ENCODE measurements around the gene SNN. TPM values are rescaled to one million over a fixed set of nuclear protein-coding genes. Genes with fewer than 3 reads are reported as not detected.

Gene SNN
- total and polyA plus RNA-seq, 9 of the 15 experiments (the other 6 are each of a cell fraction or from before 2014, with no cell fraction given): 0.07 to 2.9 (median 1.9) TPM

DNA sequence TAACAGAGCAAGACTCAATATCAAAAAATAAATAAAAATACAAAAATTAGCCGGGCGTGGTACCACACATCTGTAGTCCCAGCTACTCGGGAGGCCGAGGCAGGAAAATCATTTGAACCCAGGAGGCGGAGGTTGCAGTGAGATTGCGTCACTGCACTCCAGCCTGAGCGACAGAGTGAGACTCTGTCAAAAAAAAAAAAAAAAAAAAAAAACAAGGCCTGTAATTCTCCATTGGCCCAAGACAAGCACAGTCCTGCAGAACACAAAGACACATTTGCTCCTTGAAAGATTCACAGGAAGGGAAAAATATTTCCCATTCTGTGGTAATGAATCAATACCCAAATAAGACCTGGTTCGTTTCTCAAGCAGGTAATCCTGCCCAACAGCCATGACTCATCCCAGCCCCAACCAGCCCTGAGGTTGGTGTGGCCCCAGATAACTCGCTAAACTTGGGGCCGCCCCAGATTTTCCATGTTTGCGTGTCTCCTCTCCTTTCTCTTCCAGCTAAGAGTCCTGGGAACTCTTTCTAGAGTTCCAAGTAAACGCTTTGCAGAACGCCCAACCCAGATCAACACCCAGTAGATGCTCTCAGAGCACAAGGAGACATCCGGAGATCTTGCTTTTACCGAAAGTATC, 40.3 kb upstream of the SNN start (continued):
- TF ChIP-seq ZFX (CRISPR knock-in tag; IDR thresholded peaks at IDR 0.05) (peak; percentile 36), BACH1 (tag; IDR thresholded peaks at IDR 0.05) (no peak; the same call in 1 of the 2 replicates), NR2C2 (CRISPR knock-in tag; IDR thresholded peaks at IDR 0.05) (no peak), NR2C2 (tag; IDR thresholded peaks at IDR 0.05) (peak; percentile 75), SOX6 (IDR thresholded peaks at IDR 0.05) (peak; percentile 20; the same call in 1 of the 2 replicates), HDAC3 (IDR thresholded peaks at IDR 0.05; ENCODE audit: borderline replicate concordance, partially characterized antibody) (peak; percentile 19), SRSF7 (optimal IDR thresholded peaks at IDR 0.05; ENCODE audit: low read depth, low read length) (no peak), SMARCA4 (IDR thresholded peaks at IDR 0.05) (peak; percentile 95), SMARCE1 (IDR thresholded peaks at IDR 0.05) (peak; percentile 90), FUS (optimal IDR thresholded peaks at IDR 0.05; ENCODE audit: low read depth, low read length) (no peak), GTF2A2 (tag; IDR thresholded peaks at IDR 0.05) (no peak), ZNF518B (CRISPR knock-in tag; IDR thresholded peaks at IDR 0.05) (no peak), MTA3 (IDR thresholded peaks at IDR 0.05; ENCODE audit: borderline replicate concordance) (peak; percentile 65; the same call in 1 of the 2 replicates)
- TF ChIP-seq, protein P1, sequence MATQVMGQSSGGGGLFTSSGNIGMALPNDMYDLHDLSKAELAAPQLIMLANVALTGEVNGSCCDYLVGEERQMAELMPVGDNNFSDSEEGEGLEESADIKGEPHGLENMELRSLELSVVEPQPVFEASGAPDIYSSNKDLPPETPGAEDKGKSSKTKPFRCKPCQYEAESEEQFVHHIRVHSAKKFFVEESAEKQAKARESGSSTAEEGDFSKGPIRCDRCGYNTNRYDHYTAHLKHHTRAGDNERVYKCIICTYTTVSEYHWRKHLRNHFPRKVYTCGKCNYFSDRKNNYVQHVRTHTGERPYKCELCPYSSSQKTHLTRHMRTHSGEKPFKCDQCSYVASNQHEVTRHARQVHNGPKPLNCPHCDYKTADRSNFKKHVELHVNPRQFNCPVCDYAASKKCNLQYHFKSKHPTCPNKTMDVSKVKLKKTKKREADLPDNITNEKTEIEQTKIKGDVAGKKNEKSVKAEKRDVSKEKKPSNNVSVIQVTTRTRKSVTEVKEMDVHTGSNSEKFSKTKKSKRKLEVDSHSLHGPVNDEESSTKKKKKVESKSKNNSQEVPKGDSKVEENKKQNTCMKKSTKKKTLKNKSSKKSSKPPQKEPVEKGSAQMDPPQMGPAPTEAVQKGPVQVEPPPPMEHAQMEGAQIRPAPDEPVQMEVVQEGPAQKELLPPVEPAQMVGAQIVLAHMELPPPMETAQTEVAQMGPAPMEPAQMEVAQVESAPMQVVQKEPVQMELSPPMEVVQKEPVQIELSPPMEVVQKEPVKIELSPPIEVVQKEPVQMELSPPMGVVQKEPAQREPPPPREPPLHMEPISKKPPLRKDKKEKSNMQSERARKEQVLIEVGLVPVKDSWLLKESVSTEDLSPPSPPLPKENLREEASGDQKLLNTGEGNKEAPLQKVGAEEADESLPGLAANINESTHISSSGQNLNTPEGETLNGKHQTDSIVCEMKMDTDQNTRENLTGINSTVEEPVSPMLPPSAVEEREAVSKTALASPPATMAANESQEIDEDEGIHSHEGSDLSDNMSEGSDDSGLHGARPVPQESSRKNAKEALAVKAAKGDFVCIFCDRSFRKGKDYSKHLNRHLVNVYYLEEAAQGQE (IDR thresholded peaks at IDR 0.05; ENCODE audit: borderline replicate concordance): peak; percentile 6; the same call in 1 of the 2 replicates
- TF ChIP-seq, protein P1 (CRISPR knock-in tag; IDR thresholded peaks at IDR 0.05; ENCODE audit: low read depth): no peak
- TF ChIP-seq, protein P2, sequence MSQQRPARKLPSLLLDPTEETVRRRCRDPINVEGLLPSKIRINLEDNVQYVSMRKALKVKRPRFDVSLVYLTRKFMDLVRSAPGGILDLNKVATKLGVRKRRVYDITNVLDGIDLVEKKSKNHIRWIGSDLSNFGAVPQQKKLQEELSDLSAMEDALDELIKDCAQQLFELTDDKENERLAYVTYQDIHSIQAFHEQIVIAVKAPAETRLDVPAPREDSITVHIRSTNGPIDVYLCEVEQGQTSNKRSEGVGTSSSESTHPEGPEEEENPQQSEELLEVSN (IDR thresholded peaks at IDR 0.05; ENCODE audit: borderline replicate concordance in 1 of 2, extremely low read depth in 1 of 2, insufficient read depth in 1 of 2, insufficient read length in 1 of 2, low read depth in 1 of 2, low read length in 1 of 2, poor library complexity in 1 of 2, severe bottlenecking in 1 of 2): no peak

Data from K562 (cell line).